GM12865 (cell line): Measurements from ENCODE around the gene SMIM22.
A peak's percentile ranks its signal among the peaks of the same experiment; 100 is the strongest.

Source experiments
- DNase-seq: peaks from one replicate; pipeline ENCODE4 v3.0.0; 2010; ENCODE audit warnings: low read depth
- H3K4me3 ChIP-seq: 2 replicates; pipeline ENCODE4 v1.5.1; 2011; ENCODE audit warnings: mild to moderate bottlenecking, low read depth, low read length, control low read depth
- CTCF ChIP-seq: IDR thresholded peaks from 2 replicates; pipeline ENCODE4 v1.5.1; 2011; ENCODE audit warnings: low read length, control low read depth, low read depth, inconsistent platforms; ENCODE audit not compliant: insufficient read depth; ENCODE audit errors: missing control alignments

The SMIM22 gene

GRCh38 chr16:4836727-4837126 is 41.6 kb downstream of the SMIM22 start:
- no peak overlapping the region for H3K4me3 ChIP-seq
- DNase-seq: no peak
- TF ChIP-seq CTCF: no peak

- no peak for TF ChIP-seq CTCF
Observed at GRCh38 chr16:4837733-4838501, 42.7 kb downstream of the SMIM22 start.

GRCh38 chr16:4839942-4840341 is 44.8 kb downstream of the SMIM22 start:
- no peak for DNase-seq
- TF ChIP-seq CTCF: no peak
- H3K4me3 ChIP-seq: no peak overlapping the region

More at GRCh38 chr16:4837733-4838501, 42.7 kb downstream of the SMIM22 start:
- no peak overlapping the region for H3K4me3 ChIP-seq
- peak; percentile 37 for DNase-seq

- no peak for TF ChIP-seq CTCF
- H3K4me3 ChIP-seq: no peak overlapping the region
- no peak for DNase-seq
Observed at GRCh38 chr16:4840984-4841383, 45.8 kb downstream of the SMIM22 start.
